Measurements from ENCODE around the gene CSNK2A1.

- TF ChIP-seq CTCF (IDR thresholded peaks at IDR 0.05; ENCODE audit: insufficient read depth, low read length, poor library complexity, severe bottlenecking) (no peak), EZH2phosphoT487 (conservative IDR thresholded peaks at IDR 0.05; ENCODE audit: low read length) (no peak)
These were observed 69.0 kb downstream of the CSNK2A1 start for GRCh38 chr20:474581-474980.

Measured in SU-DHL-6 (cell line).